Hematopoietic multipotent progenitor cell treated with erythropoietin and hydrocortisone succinate and interleukin-3 and kit ligand, for 8 days (in vitro differentiated cells): ENCODE measurements around the gene TMEM14B.

Experiments used
- DNase-seq: peaks from one replicate; pipeline ENCODE4 v3.0.0-alpha.2; 2015

Gene TMEM14B

DNA sequence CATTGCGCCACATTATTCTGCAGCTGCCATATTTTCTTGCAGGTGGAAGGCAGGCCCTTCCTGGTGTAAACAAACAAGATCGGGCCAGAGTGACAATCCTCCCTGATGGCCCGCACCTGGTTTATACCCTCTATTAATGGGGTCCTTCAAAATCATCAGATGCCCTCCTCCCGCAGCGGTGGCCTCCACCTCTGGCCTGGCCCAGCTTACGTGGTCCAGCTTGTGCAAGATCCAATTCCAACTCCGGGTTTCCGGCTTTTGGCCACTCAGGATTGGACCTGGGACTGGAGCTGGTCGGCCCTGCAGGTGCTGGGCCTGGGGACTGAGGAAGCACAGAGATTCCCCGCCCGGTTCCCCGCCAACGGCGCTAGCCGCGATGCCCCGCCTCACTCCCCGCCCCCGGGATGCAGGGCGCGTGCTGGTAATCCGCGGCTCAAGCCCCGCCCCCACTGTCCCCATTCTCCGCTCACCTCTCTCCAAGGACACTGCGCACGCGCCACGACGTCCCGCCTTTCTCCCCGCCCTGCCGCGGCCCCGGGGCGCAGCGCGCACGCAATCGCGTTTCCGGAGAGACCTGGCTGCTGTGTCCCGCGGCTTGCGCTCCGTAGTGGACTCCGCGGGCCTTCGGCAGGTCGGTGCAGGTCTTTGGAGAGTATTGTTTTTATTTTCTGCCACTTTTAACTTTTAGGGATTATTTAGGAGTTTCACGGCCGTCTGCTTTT is at the start of gene TMEM14B:
TMEM14B (plus strand) TSS at position 555 of the 722 bp plus-strand sequence. CDS start 1,441 bp downstream, outside the sequence.
- peak; percentile 96 for DNase-seq

DNA sequence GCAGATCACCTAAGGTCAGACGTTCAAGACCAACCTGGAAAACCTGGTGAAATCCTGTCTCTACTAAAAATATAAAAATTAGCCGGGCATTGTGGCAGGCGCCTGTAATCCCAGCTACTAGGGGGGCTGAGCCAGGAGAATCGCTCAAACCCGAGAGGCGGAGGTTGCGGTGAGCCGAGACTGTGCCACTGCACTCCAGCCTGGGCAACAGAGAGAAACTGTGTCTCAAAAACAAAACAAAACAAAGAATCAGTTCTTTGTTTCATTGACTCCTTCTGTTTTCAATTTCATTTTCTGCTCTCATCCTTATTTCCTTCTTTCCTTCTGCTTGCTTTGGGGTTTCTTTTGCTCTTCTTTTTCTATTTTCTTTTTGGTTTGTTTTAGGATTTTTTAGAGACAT is 33.6 kb upstream of the TMEM14B start:
- no peak for DNase-seq

DNA sequence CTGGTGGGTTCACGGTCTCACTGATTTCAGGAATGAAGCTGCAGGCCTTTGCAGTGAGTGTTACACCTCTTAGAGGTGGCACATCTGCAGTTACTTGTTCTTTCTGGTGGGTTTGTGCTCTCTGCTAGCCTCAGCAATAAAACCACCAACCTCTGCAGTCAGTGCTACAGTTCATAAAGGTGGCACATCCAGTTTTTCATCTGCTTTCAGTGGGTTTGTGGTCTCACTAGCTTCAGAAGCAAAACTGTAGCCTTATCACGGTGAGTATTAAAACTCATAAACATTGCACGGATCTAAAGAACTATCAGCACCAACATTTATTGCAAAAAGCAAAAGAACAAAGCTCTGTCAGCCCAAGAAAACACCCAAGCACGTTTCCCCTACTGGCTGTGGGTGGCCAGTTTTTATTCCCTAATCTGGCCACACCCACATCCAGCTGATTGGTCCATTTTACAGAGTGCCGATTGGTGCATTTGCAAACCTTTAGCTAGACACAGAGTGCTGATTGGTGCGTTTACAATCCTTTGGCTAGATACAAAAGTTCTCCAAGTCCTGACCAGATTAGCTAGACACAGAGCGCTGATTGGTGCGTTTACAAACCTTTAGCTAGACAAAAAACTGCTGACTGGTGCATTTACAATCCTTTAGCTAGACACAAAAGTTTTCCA is 28.2 kb upstream of the TMEM14B start:
- peak; percentile 75 for DNase-seq

DNA sequence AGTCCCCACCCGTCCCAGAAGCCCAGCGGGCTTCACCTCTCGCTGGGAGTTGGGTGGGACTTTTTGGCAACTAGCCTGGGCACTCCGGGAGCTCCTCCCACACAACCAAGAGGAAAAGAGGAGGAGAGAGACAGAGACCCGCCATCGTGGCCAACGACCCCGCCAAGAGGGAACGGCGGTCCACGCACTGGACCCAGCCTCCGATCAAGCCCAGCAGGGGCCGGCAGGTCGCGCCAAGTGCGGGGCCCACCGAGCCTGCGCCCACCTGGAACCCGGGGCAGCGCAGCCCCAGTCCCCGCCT is 27.7 kb upstream of the TMEM14B start:
- no peak for DNase-seq

GRCh38 chr6:10720265-10720959 is 27.2 kb upstream of the TMEM14B start:
- peak; percentile 55 for DNase-seq

GRCh38 chr6:10720960-10721849 is 26.4 kb upstream of the TMEM14B start:
- DNase-seq = peak; percentile 61

DNA sequence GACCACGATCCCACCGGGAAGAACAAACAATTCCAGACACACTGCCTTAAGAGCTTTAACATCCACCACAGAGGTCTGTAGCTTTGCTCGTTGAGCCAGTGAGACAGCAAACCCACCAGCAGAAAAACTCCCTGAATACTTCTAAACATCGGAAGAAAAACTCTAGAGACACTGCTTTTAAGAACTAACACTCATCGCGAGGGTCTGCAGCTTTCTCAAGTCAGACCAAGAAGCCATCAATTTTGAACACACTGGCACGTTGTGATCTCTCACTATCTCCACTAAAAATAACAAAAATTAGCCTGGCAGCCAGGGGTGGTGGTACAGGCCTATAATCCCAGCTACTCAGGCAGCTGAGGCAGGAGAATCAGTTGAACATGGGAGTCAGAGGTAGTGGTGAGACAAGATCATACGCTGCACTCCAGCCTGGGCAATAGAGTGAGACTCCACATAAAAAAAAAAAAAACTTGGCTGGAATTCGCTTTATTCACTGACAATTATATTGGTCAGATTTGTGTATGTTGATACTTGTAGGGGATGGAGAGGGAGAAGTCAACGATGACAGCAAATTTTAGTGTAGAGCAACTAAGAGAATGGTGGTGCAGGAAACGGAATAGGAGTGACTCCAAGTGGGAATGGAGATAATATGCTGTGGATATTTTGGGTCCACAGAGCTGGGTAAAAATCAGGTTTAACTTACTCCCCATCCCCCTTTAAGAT is 25.6 kb upstream of the TMEM14B start:
- DNase-seq = peak; percentile 40

DNA sequence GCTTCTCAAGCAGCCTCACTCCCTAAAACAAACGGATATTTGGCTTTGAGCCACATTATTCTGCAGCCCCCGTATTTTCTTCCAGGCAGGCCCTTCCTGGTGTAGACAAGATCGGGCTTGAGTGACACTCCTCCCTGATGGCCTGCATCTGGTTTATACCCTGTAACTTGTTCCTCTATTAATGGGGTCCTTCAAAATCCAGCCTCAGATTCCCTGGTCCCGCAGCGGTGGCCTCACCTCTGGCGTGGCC is 25.1 kb upstream of the TMEM14B start:
- DNase-seq = no peak

DNA sequence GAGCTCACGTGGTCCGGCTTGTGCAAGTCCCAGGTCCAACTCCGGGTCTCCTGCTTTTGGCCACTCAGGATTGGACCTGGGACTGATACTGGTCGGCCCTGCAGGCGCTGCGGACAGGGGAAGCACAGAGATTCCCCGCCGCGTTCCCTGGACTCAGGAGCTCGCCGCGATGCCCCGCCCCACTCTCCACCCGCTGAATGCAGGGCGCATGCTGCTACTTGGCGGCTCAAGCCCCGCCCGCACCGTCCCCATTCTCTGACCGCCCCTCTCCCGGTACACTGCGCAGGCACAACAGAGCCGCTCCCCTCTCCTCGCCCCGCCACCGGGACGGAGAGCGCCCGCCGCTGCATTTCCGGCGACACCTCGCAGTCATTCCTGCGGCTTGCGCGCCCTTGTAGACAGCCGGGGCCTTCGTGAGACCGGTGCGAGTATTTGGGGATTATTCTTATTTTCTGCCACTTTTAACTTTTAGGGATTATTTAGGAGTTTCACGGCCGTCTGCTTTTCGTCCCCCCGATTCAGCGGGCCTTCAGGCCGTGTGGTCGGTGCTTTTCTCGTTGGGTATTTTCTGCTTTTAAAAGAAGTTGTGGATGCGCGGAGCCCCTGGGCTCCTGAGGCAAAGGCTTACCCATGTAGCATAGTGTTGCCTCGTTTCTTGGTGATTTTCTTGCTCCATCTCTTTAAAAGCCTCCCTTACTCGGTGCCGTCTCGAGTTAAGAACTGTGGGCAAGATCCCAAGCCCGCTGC is 24.6 kb upstream of the TMEM14B start, which contains the start of gene TMEM14C:
TMEM14C (plus strand) TSS at position 251 of the 747 bp plus-strand sequence. CDS start 1,544 bp downstream, outside the sequence.
- DNase-seq = peak; percentile 94

DNA sequence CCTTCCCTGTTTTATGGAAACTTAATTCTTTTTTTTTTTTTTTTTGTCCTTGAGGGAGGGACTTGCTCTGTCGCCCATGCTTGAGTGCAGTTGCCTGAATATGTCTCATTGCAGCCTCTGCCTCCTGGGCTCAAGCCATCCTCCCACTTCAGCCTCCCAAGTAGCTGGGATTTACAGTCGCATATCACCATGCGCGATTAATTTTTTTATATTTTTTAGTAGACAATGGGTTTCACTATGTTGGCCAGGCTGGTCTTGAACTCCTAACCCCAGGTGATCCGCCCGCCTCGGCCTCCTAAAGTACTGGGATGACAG is 24.1 kb upstream of the TMEM14B start:
- DNase-seq = peak; percentile 36

DNA sequence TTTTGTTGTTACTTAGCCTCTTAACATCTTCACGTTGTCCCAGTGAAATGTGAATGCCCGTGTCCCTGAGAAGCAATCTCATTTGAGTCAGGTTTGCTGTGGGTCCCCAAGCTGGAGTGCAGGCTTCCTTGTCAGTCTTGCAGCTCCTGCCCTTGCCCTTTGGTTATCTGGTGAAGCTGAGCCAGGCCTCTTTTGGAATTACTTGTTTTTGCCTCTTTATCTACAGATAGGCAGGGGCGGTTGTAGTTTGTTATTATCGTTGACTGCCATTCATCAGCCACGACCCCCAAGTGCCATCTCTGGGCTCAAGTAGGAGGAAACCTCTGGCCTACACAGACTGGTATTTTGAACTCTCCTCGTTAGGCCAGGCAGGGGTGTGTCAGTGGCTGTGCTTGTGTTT is 22.6 kb upstream of the TMEM14B start:
- DNase-seq = peak; percentile 97

- DNase-seq = no peak
Measured at GRCh38 chr6:10725716-10726115, 21.9 kb upstream of the TMEM14B start.

DNA sequence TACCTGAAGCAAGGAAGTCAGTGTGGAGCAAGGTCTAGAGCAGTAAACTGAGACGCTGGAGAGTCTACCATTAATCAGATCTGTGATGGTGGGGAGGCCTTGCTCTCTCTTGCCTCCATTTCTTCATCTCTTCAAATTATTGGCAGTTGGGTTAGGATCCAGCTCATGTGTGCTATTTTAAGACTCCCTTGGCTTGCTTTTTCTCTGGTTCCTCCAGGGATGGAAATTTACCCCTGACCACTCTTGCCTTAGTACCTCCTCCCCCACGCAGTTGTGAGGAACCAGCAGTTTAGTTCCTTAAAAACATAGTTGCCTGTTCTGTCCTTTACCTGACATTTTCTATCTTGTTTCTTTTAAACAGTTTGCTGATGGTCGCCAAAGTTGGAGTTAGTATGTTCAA is 17.4 kb upstream of the TMEM14B start:
- DNase-seq = no peak

DNA sequence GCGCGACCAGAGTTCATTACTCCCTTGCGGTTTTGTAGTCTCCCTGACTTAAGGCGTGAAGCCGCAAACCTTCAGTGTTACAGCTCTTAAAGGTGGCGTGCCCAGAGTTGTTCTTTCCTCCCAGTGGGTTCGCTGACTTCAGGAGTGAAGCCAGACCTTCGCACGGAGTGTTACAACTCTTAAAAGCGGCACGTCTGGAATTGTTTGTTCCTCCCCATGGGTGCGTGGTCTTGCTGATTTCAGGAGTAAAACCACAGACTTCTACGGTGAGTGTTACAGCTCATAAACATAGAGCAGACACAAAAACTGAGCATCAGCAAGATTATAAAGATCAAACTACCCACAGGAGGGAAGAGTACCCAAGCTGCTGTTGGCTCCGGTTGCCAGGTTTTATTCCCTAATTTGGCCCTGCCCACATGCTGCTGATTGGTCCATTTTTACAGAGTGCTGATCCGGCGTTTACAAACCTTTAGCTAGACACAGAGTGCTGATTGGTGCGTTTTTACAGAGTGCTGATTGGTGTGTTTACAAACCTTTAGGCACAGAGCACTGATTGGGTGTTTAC is 14.4 kb upstream of the TMEM14B start:
- DNase-seq = peak; percentile 21

DNA sequence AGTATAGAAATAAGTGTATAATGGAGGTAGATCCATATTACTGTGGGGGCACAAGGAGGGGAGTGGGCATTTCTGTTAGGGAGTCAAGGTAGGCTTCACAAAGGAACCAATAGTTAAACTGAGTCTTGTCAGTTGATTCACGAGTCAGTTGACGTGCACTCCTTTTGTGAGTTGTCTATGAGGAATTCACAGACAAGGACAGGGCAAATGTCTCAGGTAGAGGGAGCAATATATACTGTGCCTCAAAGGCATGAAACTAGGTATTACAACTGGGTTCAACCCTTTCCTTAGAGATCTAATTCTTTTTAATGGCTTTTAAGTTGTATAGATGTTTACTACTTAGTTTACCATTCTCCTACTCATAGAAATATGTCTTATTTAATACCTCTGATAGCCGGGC is 13.7 kb upstream of the TMEM14B start:
- no peak for DNase-seq

GRCh38 chr6:10736731-10737130 is 10.9 kb upstream of the TMEM14B start:
- DNase-seq = no peak

- no peak for DNase-seq
Measured at GRCh38 chr6:10740061-10740460, 7.5 kb upstream of the TMEM14B start.

DNA sequence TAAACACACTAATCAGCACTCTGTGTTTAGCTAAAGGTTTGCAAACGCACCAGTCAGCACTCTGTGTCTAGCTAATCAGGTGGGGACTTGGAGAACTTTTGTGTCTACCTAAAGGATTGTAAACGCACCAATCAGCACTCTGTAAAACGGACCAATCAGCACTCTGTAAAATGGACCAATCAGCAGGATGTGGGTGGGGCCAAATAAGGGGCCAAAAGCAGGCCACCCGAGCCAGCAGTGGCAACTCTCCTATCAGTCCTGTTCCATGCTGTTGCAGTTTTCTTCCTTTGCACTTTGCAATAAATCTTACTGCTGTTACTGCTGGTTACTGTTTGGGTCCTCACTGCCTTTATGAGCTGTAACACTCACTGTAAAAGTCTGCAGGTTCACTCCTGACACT is 6.0 kb upstream of the TMEM14B start:
- DNase-seq = peak; percentile 28

- no peak for DNase-seq
Measured at GRCh38 chr6:10742251-10742650, 5.4 kb upstream of the TMEM14B start.

DNA sequence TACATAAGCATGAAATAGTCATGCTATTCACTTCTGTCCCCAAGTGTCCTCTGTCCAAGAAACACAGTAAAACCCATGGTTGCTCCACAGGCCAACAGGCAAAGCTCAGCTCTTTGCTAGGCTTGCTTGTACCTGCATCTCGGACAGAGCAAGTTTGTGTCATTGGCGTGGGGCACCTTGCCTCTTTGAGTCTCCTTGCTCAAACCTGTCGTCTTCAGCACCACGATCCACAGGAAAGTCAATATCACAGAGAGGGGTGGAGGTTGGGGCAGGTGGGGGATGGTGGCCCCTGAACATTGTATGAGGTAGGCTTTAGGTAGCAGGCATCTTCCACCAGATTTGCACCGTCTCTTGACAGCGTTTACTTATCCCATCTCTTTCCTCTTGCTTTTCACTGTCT is 4.1 kb upstream of the TMEM14B start:
- DNase-seq = no peak

DNA sequence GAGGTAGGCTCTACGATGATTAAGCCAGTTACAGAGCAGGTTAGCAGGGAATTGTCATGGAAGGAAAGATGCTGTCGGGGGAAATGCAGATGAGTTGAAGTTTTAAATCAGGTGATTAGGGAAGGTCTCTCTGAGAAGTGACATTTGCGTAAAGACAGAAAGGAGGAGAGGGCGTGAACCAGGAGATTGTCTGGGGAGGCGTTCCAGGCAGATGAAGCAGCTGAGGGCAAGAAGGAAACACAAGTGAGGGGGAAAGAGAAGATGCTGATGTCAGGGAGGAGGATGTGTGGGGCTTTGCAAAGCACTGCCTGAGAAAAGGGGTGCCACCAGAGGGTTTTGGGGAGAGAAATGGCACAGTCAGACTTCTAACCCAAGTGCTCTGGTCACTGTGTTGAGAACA is 2.5 kb upstream of the TMEM14B start:
- no peak for DNase-seq

- DNase-seq = peak; percentile 32
Measured at GRCh38 chr6:10746915-10747250, 722 bp upstream of the TMEM14B start.
